H4 (cell line): ENCODE data around the gene ADAM12. TPM values are rescaled to one million over a fixed set of nuclear protein-coding genes. Genes with fewer than 3 reads are reported as not detected.
"Not testable (repeated sequence)": the region's sequence is repeated elsewhere in the genome, so short reads cannot be mapped to it uniquely, and the experiment has no call there.

Experiments
- DNase-seq: peaks from one replicate; pipeline ENCODE4 v3.0.0-alpha.2; 2015; ENCODE audit warnings: low spot score
- total RNA-seq: library from RNA; depleted of rRNA; stranded (reverse); fragments of >200 nt; shearing (Covaris generic); gene quantifications from 2 replicates; pipeline ENCODE4 v1.2.3, GENCODE V29; 2014

ADAM12 gene
- total RNA-seq, 1 experiment from 2014 or later = 2.0 TPM

DNA sequence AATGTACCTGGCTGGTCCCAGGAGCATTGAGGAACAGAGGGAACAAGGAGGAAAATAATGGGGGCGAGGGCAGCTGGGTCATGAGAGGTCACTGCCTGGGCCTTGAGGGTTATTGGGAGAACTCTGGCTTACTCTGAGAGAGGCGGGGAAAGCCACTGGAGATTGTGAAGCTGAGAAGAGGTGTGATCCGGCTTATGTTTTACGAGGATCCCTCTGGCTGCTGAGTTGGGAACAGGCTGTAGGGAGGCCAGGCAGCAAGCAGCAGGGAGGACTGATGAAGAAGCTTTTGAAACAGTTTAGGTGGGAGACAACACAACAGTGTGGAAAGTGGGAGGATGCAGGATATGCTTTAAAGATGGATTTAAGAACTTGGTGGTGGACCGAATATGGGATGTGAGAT lies 404.6 kb downstream of the ADAM12 start:
- DNase-seq = no peak

DNA sequence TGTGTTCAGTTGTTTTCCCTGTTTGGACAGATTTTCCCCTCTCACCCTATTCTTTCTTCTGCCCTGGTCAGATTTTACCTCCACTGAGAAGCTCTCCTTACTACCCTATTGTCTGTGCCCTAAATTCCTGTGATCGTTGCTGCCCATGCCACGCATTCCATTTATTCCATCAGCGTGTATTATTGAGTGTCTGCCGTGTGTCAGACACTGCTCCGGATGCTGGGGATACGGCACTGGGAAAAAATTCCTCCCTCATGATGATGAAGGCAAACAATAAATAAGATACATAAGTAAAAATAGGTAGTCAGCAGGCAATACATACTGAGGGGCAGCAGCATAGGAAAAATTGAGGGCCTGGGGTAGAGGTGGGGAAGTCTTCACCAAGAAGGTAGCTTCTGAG lies 405.1 kb downstream of the ADAM12 start:
- DNase-seq = no peak

DNA sequence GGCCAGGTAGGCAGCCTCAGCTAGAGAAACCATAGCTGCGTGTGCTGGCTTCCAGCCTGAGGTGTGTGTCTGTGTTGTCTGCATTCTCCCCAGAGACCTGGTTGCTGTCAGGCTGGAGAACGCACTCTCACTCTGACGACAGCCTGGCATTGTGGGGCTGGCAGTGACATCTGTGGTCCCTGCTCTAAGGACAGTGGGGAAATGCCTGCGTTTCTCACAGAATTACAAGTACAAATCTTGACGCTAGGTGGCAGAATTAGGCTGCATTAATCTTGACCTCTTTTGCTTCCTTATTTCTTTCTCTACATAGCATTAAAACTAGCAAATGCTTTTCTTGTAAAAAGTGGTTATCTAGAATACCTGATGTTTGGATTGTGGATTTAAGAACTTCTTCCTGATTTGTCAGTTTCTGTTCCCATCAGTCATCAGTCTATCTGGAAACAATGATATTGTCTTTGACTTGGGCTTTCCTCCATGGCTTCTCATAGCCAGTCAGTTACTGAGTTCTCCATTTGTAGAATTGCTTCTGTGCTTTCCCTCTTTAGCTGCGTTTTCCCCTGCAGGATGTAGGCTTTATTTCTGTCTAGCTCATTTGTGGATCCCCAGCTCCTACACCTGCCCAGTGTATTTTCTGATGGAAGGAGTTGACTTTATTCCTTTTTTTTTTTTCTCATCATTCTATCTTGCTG lies 405.9 kb downstream of the ADAM12 start:
- peak; percentile 75 for DNase-seq

DNA sequence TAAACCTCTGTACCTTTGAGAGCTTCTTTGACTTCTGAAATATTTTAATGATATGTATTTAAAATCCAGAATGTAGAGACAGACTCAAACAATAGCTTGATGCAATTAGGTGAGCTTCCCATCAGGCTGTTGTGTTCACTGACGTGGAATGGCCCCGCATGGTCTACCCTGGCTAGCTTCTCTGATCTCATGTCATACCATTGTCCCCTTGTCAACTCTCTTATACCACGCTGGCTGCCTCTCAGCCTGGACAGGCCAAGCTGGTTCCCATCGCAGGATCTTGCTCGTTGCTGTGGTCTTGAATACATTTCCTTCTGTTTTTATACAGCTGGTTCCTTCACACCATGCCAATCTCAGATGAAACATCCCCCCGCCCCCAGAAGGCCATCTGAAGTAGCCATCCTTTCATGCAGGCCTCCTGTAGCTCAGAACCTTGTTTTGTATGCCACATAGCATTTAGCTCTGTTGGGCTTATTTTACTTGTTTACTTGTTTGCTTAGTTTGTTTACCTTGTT lies 407.7 kb downstream of the ADAM12 start:
- no peak for DNase-seq

DNA sequence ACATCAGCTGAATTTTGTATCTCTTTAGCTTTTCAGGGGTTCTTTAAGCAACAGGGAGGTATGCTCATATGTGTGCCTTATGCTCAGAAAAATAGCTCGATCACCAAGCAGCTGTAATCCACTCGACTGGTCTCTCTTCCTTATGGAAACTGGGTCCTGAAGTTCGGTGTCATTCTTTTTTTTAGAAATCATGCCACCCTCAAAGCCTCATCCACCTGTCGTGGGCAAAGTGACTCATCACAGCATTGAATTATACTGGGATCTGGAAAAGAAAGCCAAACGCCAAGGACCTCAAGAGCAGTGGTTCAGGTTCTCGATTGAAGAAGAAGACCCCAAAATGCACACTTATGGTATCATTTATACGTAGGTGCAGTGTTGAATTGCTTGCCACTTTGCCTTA lies 408.3 kb downstream of the ADAM12 start:
- DNase-seq = no peak

DNA sequence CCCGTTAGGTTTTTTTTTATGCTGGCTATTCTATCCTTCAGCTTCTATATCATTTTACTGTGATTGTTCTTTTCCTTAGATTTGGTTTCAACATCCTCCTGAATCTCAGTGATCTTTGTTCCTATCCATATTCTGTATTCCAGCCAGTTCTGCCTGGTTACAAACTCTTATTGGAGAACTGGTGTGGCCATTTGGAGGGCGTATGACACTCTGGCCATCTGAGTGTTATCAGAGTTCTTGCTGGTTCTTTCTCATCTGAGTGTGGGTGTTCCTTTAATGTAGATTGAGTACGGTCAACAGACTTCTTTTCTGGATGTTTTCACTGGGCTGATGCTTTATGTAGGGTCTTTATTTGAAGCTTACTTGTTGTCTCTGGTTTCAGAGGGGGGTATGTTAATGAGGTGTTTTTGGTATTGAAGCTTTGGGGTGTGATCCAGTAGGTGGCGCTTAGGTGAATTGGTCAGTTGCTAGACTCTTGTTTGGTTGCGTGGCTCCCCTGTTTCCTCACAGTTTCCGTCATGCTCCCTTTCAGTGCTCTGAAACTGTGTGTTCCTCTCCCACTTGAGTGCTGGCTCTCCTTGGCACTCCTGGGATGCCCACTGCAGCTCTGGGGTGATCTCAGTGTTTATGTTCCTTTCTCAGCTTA lies 411.2 kb downstream of the ADAM12 start:
- DNase-seq = no peak

DNA sequence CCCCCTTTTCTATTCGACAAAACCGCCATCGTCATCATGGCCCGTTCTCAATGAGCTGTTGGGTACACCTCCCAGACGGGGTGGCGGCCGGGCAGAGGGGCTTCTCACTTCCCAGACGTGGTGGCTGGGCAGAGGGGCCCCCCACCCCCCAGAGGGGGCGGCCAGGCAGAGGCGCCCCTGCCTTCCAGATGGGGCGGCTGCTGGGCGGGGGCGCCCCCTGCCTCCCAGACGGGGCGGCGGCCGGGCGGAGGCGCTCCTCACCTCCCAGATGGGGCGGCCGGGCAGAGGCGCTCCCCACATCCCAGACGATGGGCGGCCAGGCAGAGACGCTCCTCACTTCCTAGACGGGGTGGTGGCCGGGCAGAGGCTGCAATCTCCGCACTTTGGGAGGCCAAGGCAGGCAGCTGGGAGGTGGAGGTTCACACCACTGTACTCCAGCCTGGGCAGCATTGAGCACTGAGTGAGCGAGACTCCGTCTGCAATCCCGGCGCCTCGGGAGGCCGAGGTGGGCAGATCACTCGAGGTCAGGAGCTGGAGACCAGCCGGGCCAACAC lies 418.1 kb downstream of the ADAM12 start:
- DNase-seq = not testable (repeated sequence)

DNA sequence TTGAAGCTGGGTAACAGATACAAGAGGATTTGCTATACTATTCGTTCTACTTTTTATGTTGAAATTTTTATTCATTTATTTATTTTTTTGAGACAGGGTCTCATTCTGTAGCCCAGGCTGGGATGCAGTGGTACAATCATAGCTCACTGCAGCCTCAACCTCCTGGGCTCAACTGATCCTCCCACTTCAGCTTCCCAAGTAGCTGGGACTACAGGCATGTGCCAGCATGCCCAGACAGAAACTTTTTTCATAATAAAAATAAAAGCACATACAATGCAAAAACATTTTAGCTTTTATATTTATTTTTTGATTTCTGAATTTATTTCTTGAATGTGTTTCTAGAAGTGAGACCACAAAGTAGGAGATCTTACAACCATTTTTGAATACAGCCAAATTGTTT lies 420.7 kb downstream of the ADAM12 start:
- no peak for DNase-seq

DNA sequence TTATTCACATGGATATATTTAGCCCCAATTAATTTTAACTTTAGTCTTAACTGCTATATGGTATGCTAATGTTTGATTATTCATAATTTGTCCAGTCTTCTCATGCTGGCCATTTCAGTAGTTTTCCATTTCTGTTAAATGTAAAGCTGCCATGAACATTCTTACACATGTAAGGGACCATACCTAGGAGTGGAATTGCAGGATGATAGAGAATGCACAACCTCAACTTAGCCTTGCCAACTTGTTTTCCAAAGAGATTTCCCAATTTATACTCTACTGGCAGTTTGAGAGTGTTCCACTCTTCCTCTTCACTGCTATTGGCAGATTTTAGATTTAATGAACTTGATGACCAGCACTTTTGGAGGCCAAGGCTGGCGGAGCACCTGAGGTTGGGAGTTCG lies 423.7 kb downstream of the ADAM12 start:
- DNase-seq = no peak
